Sigmoid colon (tissue), 3 donors: ENCODE results near the gene SCPEP1.

Experiments
- CTCF ChIP-seq, 4 experiments: fragments of 450-650 bp in 3 of 4; fragments of 200-600 bp in 1 of 4; IDR thresholded peaks; one replicate each; pipeline ENCODE4 v1.5.1; 2016 to 2019; ENCODE audit warnings: antibody characterized with exemption in 4 of 4, mild to moderate bottlenecking in 3 of 4, moderate library complexity in 2 of 4
- POLR2A ChIP-seq, 2 donors: fragments of 450-650 bp; IDR thresholded peaks; one replicate each; pipeline ENCODE4 v1.6.1; 2016; ENCODE audit warnings: antibody characterized with exemption in 2 of 2, mild to moderate bottlenecking in 2 of 2, moderate library complexity in 2 of 2

- no peak for TF ChIP-seq CTCF (IDR thresholded peaks at IDR 0.05)
- no peak for TF ChIP-seq POLR2A (IDR thresholded peaks at IDR 0.05)
These were observed 31.9 kb upstream of the SCPEP1 start for GRCh38 chr17:56945938-56946505.
